ENCODE data around the gene TMCC2. TPM values are rescaled to one million over a fixed set of nuclear protein-coding genes. Genes with fewer than 3 reads are reported as not detected.

Gene TMCC2
- total RNA-seq, 1 donor from 2014 or later, result 7.1 TPM

DNA sequence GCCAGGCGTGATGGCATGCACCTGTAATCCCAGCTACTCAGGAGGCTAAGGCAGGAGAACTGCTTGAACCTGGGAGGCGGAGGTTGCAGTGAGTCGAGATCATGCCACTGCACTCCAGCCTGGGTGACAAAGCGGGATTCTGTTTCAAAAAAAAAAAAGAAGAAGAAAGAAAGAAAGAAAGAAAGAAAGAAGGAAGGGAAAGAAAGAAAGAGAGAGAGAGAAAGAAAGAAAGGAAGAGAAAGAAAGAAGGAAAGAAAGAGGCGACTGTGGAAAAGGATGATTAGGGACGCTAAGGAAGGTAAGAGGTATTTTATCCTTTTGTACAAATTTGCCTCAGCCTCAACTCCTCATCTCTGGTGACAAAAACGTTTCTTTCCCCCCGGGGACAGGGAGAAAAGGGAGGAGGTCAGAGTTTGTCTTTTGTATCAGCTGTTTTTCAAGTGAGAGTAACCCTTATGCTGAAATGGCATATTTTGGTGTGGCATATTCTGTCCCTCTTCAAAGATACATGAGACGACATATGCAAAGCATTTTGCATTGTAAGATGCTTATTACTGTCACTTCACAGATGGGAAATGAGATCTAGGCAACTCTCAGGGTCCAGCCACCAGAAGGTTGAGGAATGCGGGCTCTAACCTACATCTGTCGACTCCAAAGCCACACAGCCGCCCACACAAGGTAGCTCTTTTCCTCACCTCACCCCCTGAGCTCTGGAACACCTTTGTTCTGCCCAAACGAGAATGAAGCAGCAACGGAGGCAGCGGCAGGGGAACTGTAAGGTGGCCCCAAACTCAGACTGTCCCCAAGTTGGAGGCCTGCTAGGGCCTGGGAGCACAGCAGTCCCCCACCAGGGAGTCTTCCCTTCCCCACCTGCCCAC lies 55.8 kb downstream of the TMCC2 start:
- no peak overlapping the region for H3K4me3 Mint-ChIP-seq
- Histone ChIP-seq H3K4me1 (peaks cover 51% of the 10 kb centered on the region), H2AFZ (replicated peaks) (no peak overlapping the region), H3K4me3 (no peak overlapping the region), H3K4me2 (peak overlapping the region; percentile 6), H3K27me3 (no peaks in the 10 kb centered on the region), H3K36me3 (no peaks in the 10 kb centered on the region), H3F3A (ENCODE audit: low read depth) (peaks cover 34% of the 10 kb centered on the region), H3K27ac (peak overlapping the region; percentile 23), H4K20me1 (ENCODE audit: low read depth) (no peaks in the 10 kb centered on the region), H3K79me2 (ENCODE audit: low read depth) (no peaks in the 10 kb centered on the region), H3K9ac (no peak overlapping the region), H3K9me3 (ENCODE audit: low read depth) (no peaks in the 10 kb centered on the region)
- peak overlapping the region; percentile 64 for H3K27ac Mint-ChIP-seq
- TF ChIP-seq, protein P1, sequence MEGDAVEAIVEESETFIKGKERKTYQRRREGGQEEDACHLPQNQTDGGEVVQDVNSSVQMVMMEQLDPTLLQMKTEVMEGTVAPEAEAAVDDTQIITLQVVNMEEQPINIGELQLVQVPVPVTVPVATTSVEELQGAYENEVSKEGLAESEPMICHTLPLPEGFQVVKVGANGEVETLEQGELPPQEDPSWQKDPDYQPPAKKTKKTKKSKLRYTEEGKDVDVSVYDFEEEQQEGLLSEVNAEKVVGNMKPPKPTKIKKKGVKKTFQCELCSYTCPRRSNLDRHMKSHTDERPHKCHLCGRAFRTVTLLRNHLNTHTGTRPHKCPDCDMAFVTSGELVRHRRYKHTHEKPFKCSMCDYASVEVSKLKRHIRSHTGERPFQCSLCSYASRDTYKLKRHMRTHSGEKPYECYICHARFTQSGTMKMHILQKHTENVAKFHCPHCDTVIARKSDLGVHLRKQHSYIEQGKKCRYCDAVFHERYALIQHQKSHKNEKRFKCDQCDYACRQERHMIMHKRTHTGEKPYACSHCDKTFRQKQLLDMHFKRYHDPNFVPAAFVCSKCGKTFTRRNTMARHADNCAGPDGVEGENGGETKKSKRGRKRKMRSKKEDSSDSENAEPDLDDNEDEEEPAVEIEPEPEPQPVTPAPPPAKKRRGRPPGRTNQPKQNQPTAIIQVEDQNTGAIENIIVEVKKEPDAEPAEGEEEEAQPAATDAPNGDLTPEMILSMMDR (IDR thresholded peaks at IDR 0.05), result no peak
- TF ChIP-seq EZH2phosphoT487 (IDR thresholded peaks at IDR 0.05) (no peak), EZH2 (IDR thresholded peaks at IDR 0.05) (no peak)
- peaks cover 4% of the 10 kb centered on the region for H3K27me3 Mint-ChIP-seq (ENCODE audit: insufficient read depth, low read depth)
- H3K36me3 Mint-ChIP-seq, result no peaks in the 10 kb centered on the region
- DNase-seq (ENCODE audit: low spot score), result no peak
- H3K9me3 Mint-ChIP-seq, result no peaks in the 10 kb centered on the region
- peaks cover 69% of the 10 kb centered on the region for H3K4me1 Mint-ChIP-seq

DNA sequence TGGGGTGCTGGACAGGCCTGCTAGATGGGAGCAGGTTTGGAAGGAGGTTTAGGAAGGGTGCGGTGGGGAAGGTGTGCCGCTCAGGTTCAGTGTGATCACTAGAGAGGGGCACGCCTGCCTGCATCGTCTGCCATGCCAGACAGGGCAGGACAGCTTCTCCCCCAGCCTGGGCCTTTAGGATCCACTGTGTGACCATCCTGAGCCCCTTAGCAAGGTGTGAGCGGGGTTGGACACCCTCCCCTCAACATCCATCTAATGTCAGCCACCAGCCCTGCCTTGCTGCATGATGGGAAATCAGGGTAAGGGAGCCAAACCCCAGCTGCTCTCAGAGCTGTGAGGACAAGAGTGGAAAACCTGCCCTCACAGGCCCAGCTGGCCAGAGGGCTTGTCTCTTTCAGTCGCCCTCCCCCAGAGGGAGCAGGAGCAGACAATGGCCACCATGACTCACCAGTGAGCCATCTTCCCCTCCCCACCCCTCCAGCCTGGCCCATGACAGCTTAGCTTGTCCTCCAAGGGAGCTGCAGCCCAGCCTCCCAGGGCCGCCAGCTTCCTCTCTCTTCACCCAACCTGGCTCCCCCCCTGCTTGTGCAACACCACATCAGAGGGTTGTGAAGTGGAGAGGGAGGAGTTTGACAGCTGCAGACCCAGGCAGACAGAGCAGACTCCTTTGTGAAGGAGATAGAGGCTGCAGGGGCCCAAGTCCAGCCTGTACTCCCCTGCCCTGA lies 56.8 kb downstream of the TMCC2 start:
- Histone ChIP-seq H3K36me3 (no peaks in the 10 kb centered on the region), H4K20me1 (ENCODE audit: low read depth) (no peaks in the 10 kb centered on the region), H3K27ac (peak overlapping the region; percentile 36), H3K79me2 (ENCODE audit: low read depth) (no peaks in the 10 kb centered on the region), H3K4me2 (peak overlapping the region; percentile 35), H3K9me3 (ENCODE audit: low read depth) (no peaks in the 10 kb centered on the region), H3K4me1 (peaks cover 51% of the 10 kb centered on the region), H3K27me3 (no peaks in the 10 kb centered on the region), H3F3A (ENCODE audit: low read depth) (peaks cover 34% of the 10 kb centered on the region), H3K9ac (no peak overlapping the region), H3K4me3 (no peak overlapping the region), H2AFZ (replicated peaks) (no peak overlapping the region)
- peak; percentile 88 for DNase-seq (ENCODE audit: low spot score)
- Mint-ChIP-seq H3K27ac (peak overlapping the region; percentile 98), H3K36me3 (no peaks in the 10 kb centered on the region), H3K4me1 (peaks cover 68% of the 10 kb centered on the region), H3K4me3 (no peak overlapping the region), H3K9me3 (no peaks in the 10 kb centered on the region), H3K27me3 (ENCODE audit: insufficient read depth, low read depth) (peaks cover 9% of the 10 kb centered on the region)
- TF ChIP-seq, protein P1 (IDR thresholded peaks at IDR 0.05), result no peak
- TF ChIP-seq EZH2 (IDR thresholded peaks at IDR 0.05), result no peak
- TF ChIP-seq EZH2phosphoT487 (IDR thresholded peaks at IDR 0.05), result no peak

DNA sequence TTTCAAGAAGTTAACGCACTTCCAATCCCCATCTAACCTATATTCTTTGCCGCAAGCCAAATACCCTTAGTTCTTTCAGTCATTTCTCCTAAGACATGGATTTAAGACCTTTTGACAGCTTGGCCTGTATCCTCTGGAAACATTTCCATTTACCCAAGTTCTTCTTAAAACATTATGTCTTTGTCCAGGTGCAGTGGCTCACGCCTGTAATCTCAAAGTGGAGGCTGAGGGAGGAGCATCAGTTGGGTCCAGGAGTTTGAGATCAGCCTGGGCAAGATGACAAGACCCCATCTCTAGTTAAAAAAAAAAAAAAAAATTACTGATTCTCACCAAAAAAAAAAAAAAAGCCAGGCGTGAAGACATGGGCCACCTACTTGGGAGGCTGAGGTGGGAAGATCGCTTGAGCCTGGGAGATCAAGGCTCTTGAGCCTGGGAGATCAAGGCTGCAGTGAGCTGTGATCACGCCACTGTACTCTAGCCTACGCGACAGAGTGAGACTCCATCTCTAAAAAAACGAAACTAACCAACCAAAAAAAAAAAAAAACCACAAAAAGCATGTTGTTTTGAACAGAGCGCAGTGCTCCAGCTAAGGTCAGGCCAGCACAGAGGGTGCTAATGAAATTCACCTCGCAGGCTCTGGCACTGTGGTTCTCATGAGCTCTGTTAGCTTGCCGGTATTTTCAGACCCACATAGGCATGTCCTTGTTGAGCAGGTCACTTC lies 57.8 kb downstream of the TMCC2 start:
- peaks cover 9% of the 10 kb centered on the region for H3K27me3 Mint-ChIP-seq (ENCODE audit: insufficient read depth, low read depth)
- Histone ChIP-seq H3F3A (ENCODE audit: low read depth) (peaks cover 34% of the 10 kb centered on the region), H3K4me3 (no peak overlapping the region), H3K27ac (peak overlapping the region; percentile 36), H2AFZ (replicated peaks) (no peak overlapping the region), H3K9me3 (ENCODE audit: low read depth) (no peaks in the 10 kb centered on the region), H3K36me3 (no peaks in the 10 kb centered on the region), H3K4me2 (peak overlapping the region; percentile 35), H3K27me3 (no peaks in the 10 kb centered on the region), H3K79me2 (ENCODE audit: low read depth) (no peaks in the 10 kb centered on the region), H3K4me1 (peaks cover 51% of the 10 kb centered on the region), H3K9ac (no peak overlapping the region), H4K20me1 (ENCODE audit: low read depth) (no peaks in the 10 kb centered on the region)
- no peak for DNase-seq (ENCODE audit: low spot score)
- no peaks in the 10 kb centered on the region for H3K9me3 Mint-ChIP-seq
- TF ChIP-seq, protein P1 (IDR thresholded peaks at IDR 0.05), result no peak
- TF ChIP-seq EZH2 (IDR thresholded peaks at IDR 0.05), result no peak
- TF ChIP-seq EZH2phosphoT487 (IDR thresholded peaks at IDR 0.05), result no peak
- peak overlapping the region; percentile 9 for H3K4me3 Mint-ChIP-seq
- peaks cover 65% of the 10 kb centered on the region for H3K4me1 Mint-ChIP-seq
- peak overlapping the region; percentile 98 for H3K27ac Mint-ChIP-seq
- no peaks in the 10 kb centered on the region for H3K36me3 Mint-ChIP-seq

Measured in neural progenitor cell (in vitro differentiated cells).